ENCODE measurements around the gene IQCM.

The IQCM gene

DNA sequence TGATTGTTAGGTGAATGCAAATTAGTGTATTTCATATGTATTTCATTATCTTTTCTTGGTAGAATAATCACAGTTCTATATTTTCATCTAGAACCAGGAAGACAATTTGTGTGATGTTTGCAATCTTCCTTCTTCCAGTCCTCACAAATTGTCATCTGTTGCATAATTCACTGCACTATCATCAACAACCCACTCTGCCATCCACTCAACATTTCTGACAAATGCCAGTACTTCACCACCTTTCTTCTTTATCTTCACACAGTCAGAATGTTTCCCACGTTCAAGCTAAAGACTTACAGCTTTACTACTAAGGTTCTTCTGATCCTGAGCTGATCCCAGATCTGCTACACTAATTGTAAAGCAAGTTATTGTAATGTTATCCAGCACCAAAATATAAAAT lies 107.8 kb downstream of the IQCM start:
- TF ChIP-seq, protein P1, sequence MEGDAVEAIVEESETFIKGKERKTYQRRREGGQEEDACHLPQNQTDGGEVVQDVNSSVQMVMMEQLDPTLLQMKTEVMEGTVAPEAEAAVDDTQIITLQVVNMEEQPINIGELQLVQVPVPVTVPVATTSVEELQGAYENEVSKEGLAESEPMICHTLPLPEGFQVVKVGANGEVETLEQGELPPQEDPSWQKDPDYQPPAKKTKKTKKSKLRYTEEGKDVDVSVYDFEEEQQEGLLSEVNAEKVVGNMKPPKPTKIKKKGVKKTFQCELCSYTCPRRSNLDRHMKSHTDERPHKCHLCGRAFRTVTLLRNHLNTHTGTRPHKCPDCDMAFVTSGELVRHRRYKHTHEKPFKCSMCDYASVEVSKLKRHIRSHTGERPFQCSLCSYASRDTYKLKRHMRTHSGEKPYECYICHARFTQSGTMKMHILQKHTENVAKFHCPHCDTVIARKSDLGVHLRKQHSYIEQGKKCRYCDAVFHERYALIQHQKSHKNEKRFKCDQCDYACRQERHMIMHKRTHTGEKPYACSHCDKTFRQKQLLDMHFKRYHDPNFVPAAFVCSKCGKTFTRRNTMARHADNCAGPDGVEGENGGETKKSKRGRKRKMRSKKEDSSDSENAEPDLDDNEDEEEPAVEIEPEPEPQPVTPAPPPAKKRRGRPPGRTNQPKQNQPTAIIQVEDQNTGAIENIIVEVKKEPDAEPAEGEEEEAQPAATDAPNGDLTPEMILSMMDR (conservative IDR thresholded peaks at IDR 0.05; ENCODE audit: low read length), result no peak
- no peak overlapping the region for H3K4me3 ChIP-seq (ENCODE audit: low read length)
- no peak for DNase-seq (ENCODE audit: low read depth)

DNA sequence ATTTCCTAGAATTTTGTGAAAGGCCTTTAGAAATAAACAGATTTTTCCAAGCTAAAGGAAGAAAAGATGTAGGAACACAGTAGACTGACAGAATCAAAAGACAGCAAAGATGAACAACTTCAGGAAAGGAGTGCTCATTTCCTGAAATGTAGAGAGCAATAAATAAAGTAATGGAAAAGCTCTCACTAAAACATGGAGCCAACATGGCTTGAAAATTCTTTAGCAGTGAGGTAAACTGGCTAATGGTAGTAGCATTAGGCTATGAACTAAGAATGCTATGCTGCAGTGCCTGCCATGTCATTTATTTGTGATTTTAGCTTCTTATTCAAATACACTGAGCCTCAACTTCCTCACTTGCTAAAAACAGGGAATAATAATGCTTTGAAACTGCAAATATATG lies 108.7 kb downstream of the IQCM start:
- TF ChIP-seq, protein P1 (conservative IDR thresholded peaks at IDR 0.05; ENCODE audit: low read length), result no peak
- H3K4me3 ChIP-seq (ENCODE audit: low read length), result no peak overlapping the region
- DNase-seq (ENCODE audit: low read depth), result peak; percentile 51

DNA sequence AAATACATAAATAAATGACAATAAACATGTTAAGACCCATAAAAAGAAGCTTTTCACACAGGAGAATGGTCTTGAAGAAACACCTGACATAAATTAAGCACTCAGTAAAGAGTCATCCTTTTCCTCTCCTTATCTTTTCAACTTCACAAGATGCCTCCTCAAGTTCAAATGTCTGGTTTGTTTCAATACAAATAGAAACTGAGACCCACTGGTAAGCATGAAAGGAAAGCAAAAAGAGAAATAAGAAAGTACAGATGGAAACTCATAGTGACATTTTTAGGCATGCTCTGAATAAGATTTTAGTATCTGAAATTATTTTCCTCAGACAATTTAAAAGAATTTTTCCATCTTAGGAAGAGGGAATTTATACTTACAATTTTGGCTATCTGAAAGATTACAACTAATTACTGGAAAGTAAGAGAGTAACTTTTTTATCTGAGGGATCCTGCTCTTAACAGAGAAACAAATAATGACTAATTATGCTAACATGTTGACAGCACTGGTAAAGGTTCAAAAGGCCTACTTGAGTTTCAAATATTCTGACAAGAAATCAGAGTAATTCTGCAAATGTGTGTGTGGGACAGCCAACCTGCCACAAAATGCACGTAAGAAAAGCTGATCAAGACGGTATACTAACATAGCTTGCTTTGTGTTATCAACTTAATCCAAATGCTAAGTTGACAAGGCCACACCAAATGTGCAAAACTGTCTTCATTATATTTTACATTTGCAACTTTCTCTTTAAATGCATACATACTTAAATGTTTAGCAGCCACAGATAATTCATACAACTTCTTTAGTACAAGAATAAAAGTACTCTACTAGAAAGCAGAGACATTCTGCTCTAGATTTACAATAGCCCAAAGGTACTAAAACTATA lies 113.0 kb downstream of the IQCM start:
- DNase-seq (ENCODE audit: low read depth), result no peak
- no peak overlapping the region for H3K4me3 ChIP-seq (ENCODE audit: low read length)
- TF ChIP-seq, protein P1 (conservative IDR thresholded peaks at IDR 0.05; ENCODE audit: low read length), result no peak

DNA sequence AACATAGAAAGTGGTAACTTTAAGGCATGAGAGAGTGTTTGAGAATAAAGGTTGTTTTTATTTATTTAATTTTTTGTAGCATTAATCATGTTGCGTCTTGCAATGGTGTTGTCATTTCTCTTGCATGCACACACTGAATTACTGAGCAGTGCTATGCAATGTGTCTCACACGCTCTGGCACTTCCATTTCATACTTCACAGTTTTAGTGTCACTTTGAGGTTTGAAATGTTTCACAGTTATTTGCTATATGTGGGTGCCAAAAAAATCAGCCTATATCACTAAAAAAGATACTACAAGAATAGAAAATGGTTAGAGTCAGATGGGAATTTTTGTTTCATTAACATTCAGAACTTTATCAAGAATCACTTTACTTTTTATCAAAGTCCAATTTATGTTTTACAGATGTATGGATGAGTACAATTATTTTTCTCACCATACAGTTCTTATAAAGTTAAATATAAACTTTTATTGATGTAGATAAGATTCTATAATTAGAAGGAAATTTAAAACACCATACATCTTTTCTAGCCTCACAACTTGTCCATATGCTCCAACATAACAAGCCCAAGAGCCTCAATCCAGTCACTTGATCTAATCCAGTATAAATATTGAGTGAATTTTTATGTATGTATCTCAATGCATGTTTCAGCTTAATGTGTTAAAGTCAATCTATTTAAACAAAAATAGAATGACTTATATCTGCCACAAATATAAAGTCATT lies 114.0 kb downstream of the IQCM start:
- no peak overlapping the region for H3K4me3 ChIP-seq (ENCODE audit: low read length)
- DNase-seq (ENCODE audit: low read depth), result peak; percentile 3
- TF ChIP-seq, protein P1 (conservative IDR thresholded peaks at IDR 0.05; ENCODE audit: low read length), result no peak

DNA sequence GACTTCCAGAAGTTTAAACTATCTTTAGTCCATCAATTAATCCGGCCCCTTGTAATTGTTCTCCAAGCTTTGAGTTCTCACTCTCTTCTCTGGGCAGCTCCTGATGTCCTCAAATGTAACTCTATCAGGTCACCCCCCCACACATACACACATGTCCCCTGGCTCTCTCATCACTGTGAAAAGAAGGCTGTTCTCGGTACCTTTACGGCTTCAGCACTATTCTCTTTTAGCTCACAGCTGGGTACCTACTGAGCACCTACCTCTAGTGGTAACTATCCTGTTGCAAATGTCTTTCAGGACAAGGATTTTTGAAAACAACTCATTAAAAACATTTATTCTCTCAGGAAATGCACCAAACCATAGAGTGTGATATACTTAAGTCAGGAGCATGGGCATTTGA lies 115.4 kb downstream of the IQCM start:
- no peak for DNase-seq (ENCODE audit: low read depth)
- no peak overlapping the region for H3K4me3 ChIP-seq (ENCODE audit: low read length)
- TF ChIP-seq, protein P1 (conservative IDR thresholded peaks at IDR 0.05; ENCODE audit: low read length), result no peak

DNA sequence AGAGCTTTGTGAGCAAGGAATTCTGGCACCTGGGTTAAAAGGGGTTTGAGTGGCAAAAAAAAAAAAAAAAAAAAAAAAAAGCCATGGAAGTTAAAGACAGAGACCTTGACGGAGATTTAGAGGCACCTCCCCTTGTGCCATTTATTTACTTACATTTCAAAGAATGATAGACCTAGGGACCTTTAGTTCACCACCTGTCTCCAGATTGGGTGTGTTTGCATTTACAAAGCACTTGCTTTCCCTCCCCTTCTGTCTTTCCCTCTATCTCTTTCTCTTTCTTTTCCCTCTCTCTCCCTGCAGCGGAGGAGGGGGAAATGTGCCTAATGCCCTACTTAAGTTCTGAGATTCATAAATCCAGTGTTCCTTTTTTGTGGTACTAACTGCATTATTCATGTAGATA lies 116.0 kb downstream of the IQCM start:
- H3K4me3 ChIP-seq (ENCODE audit: low read length), result no peak overlapping the region
- TF ChIP-seq, protein P1 (conservative IDR thresholded peaks at IDR 0.05; ENCODE audit: low read length), result no peak
- DNase-seq (ENCODE audit: low read depth), result no peak

Data from AG10803 (cell line).